Measurements from ENCODE around the gene CNTN5.
"Not testable (repeated sequence)": the region's sequence is repeated elsewhere in the genome, so short reads cannot be mapped to it uniquely, and the experiment has no call there.

Gene CNTN5

GRCh38 chr11:99708928-99709672 is 688.4 kb downstream of the CNTN5 start:
- DNase-seq (ENCODE audit: low read depth in 1 of 2, low spot score in 1 of 2): no peak

DNA sequence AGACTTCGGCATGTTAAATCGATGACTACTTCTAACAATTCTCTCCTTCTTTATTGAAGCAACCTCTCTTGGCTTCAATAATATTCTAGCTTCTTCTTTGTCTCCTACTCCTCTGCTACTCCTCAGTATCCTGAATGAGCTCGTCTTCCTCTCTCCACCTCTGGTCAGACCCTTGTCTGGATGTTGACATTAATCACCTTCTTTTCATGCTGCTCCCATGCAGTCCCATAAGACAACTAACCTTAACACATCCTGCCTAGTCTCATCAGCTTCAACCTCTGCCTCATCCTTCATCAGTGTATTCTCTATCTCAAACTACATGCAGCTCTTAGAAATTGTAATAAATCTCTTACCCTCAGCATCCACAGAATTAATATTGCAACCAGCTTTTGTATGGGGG is 695.6 kb downstream of the CNTN5 start:
- DNase-seq (ENCODE audit: low read depth in 1 of 2, low spot score in 1 of 2): no peak

DNA sequence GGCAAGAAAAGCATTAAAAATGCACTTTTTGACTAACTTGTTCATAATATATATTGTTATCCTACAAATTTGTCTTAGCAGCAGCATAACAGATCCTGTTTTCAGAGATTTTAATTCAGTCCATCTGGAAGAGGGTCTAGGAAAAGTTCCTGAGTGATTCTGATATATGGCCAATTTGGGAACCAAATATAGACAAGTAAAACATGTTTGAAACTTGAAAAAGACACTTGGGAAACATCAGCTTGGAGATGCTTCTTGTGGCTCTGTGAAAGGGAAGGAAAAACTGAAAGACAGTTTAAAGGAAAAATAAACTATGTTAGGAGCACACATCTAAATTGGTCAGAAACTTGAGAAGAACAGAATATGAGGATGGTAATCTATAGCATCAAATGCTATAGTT is 697.5 kb downstream of the CNTN5 start:
- DNase-seq (ENCODE audit: low read depth in 1 of 2, low spot score in 1 of 2): no peak

DNA sequence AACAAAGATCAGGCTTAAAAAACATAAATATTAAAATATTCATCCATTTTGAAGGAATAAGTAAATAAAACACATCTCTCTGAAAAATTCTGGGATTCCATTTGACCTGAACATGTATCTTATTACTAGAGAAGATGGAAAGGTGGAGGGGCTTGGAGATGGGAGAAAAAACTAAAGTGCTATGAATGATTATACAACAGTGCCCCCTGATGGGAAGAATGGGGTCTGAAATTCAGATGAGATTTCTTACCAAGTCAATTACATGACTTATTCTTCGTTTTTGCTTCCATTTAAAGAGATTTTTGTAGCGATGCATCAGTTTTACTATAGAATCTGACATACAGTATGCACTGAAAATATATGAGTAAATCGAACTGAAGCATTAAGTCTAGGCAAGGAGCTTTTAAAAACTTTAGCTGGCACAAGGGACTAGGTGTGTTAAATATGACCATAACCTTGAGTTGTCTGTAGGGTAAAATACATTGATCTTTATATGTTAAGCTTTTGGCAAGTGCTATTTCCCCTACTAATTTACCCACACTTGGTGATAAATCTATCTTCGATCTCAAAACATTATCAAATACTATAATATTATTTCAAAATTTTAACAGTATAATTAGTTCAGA is 718.8 kb downstream of the CNTN5 start:
- DNase-seq (ENCODE audit: low read depth in 1 of 2, low spot score in 1 of 2): no peak

DNA sequence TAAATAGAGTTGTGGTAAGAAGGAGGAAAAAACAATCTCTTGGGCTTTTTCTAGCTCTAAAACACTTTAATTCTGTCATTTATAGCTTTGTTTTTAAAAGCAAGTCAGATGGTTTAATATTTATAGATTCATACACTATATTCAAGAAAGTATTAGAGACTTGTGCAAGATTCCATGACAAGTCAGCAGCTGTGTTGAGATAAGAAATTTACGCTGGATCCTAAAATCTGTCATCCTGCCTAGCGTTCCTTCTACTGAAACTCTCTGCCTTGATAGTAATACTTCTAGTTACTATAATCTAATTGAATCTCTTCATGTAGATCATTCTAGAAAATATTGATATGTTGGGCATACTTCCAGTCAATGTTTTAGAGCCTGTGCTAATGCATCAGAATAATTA is 721.8 kb downstream of the CNTN5 start:
- no peak for DNase-seq (ENCODE audit: low read depth in 1 of 2, low spot score in 1 of 2)

DNA sequence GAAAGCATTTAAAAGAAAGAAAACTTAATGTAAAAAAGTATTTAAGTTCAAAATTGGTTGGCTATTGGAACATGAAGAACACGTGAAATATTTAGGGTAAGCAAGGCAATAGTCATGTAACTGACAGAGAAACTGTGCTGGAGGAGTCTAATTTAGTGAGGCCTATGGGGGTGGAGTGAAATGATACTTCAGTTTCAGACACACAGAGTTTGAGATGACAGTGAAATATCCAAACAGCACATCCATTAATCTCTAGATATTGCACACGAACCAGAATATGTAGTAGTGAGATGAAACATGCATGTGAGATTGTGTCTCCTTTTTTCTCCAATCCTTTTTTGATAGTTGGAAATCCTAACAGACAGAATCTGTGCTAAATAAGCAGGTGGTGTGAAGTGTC is 739.0 kb downstream of the CNTN5 start:
- DNase-seq (ENCODE audit: low read depth in 1 of 2, low spot score in 1 of 2): no peak

DNA sequence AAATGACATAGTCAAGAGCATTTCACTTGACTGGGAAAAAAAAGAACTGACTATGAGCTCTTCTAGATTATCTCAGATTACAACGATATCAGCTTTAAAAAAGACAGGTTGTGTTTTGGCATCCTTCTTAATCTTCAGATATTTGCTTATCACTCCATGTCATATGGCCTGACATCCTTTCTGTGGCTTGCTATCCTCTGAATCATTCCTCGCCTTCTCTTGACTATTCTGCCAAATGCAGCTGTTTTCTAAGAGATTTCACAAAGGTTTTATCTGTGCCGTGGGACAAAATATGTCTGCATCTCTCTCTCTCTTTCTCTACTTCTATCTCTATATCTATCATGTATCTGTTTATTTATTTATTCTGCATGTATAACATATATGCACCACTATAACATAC is 746.1 kb downstream of the CNTN5 start:
- DNase-seq (ENCODE audit: low read depth in 1 of 2, low spot score in 1 of 2): no peak

DNA sequence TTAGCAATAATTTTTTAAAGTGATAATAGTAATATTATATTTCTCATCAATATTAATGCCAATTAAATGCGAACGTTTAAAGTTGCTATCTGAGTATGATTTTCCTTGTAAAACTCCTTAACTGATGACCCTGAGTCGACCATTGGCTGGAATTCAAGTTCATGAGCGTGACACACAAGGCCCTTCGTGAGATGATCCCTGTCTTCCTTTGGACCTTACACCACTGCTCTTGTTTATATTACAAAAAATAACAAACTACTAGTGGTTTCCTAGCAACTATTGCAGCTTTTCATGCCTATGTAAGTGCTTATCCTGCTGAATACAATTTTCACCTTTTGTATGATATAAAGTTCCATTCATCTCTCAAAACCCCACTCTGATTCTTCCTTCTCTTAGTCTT is 752.9 kb downstream of the CNTN5 start:
- no peak for DNase-seq (ENCODE audit: low read depth in 1 of 2, low spot score in 1 of 2)

DNA sequence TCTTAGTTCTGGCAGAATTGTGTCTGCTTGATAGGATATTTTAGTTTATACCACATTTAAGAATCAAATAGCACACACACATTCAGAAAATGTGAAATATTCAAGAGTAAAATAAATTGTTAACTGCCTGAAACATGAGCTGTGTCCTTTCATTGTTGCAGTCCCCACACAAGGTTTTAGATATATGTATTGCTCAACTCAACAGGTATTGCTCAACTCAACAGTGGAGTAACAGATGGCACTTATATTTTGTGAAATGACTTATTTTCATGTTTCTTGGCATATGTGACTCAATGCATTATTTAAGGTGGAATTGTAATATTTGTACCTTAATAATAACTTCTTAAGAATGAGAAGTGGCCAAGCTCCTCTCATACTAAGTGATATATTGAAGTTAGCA is 760.3 kb downstream of the CNTN5 start:
- DNase-seq (ENCODE audit: low read depth in 1 of 2, low spot score in 1 of 2): no peak

GRCh38 chr11:99791354-99791753 is 770.6 kb downstream of the CNTN5 start:
- DNase-seq (ENCODE audit: low read depth in 1 of 2, low spot score in 1 of 2): no peak

DNA sequence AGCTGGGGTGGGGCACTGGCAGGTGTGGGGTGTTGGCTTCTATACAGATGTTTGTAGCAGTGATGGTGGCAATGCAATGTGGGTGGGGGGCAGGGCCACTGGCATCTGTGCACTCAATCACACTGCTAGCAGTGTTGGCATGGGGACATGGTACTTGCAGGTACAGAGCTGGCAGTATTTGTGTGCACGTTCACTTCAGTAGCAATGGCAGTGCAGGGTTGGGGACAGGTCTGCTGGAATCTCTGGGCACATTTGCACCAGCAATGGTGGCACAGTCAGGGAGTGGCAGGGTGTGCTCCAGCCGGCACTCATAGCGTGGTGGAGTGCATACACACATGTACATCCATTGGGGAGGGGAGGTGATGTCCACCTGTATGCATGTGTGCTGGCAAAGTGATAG is 775.2 kb downstream of the CNTN5 start:
- no peak for DNase-seq (ENCODE audit: low read depth in 1 of 2, low spot score in 1 of 2)

- DNase-seq (ENCODE audit: low read depth in 1 of 2, low spot score in 1 of 2): no peak
Measured at GRCh38 chr11:99803501-99803900, 782.8 kb downstream of the CNTN5 start.

- DNase-seq (ENCODE audit: low read depth in 1 of 2, low spot score in 1 of 2): no peak
Measured at GRCh38 chr11:99812516-99812915, 791.8 kb downstream of the CNTN5 start.

DNA sequence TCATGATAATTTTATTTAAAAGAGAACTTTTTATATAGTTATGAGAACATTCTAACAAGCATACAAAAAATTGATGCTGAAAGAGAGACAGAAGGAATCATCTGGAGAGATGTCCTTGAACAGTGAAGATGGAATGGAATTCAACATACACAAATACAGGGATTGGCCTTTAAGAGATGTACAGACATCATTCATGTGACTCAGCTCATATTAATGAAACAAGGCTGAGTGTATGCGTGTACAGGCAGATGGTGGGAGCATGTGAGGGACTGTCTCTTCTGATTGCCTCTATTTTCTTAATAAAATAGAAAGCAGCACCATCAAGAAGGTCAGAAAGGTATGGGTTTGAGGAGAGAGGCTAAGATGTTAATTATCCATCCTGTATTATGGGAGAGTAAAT is 793.3 kb downstream of the CNTN5 start:
- DNase-seq (ENCODE audit: low read depth in 1 of 2, low spot score in 1 of 2): no peak

DNA sequence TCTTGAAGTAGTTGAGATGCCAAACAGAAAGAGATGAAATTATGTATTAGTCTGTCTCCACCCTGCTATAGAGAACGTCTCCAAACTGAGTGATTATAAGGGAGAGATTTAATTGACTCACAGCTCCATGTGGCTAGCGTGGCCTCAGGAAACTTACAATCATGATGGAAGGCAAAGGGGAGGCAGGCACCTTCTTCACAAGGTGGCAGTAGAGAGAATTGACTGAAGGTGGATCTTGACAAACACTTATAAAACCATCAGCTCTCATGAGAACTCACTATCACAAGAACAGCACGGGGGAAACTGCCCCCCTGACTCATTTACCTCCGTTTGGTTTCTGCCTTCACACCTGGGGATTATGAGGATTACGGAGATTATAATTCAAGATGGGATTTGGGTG is 794.0 kb downstream of the CNTN5 start:
- DNase-seq (ENCODE audit: low read depth in 1 of 2, low spot score in 1 of 2): no peak

GRCh38 chr11:99818991-99819390 is 798.2 kb downstream of the CNTN5 start:
- DNase-seq (ENCODE audit: low read depth in 1 of 2, low spot score in 1 of 2): no peak

DNA sequence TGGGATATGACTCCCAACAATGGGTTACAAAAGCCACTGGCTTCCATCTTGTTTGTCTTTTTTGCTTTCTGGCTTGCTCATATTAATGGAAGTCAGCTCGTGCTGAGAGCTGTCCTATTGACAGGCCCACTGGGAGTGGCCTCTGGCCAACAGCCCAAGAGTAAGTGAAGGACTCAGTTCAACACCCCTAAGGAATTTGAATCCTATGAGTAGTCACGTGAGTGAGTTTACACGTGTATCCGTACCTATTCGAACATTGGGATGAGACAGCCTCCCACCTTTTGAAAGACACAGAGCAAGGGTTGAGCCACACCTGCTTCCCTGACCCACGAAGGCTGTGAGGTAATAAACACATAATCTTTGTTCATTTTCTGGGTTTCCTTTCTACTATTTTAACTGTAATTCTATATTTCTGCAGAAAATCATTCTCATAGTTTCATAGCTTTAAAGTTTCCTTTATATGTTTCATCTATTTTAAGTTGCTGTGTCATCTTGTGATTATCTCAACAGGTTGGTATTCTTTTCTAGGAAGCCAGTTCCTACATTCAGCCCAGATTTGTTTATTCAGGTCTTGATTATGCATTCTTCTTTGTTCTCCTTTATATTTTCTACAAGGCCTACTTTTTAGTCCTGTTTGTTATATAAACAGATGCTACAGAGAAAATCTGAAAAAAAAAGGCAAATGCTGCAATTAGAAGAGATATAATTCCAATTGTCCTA is 802.3 kb downstream of the CNTN5 start:
- DNase-seq (ENCODE audit: low read depth in 1 of 2, low spot score in 1 of 2): no peak

DNA sequence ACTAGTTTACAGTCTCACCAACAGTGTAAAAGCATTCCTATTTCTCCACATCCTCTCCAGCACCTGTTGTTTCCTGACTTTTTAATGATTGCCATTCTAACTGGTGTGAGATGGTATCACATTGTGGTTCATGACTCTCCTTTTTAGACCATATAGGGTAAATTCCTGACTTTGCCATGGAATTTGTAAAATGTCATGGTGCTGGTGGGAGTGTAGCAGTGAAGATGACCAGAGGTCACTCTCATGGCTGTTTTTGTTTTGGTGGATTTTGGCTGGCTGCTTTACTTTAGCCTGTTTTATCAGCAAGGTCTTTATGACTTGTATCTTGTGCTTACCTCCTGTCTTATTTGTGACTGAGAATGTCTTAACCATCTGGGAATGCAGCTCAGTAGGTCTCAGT is 816.0 kb downstream of the CNTN5 start:
- DNase-seq (ENCODE audit: low read depth in 1 of 2, low spot score in 1 of 2): not testable (repeated sequence)

- DNase-seq (ENCODE audit: low read depth in 1 of 2, low spot score in 1 of 2): no peak
Measured at GRCh38 chr11:99841885-99842284, 821.1 kb downstream of the CNTN5 start.

- no peak for DNase-seq (ENCODE audit: low read depth in 1 of 2, low spot score in 1 of 2)
Measured at GRCh38 chr11:99865951-99866350, 845.2 kb downstream of the CNTN5 start.

DNA sequence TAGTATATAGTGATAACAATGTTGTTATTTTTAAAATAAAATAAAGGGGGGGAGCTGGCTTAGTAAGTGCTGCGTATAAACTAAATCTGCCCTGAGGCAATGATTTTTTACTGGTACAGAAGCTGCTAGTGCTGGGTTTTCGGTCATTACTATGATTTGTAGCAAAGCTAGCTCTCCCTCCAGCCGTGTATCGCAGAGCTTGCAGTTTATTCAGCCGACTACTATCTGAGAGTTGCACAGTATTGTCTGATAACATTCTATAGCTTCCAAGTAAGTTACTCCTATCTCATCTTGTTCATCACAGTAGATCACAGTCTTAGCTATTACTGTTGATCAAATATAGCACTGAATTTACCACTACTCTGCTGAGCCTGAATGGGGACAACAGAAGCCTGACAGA is 860.9 kb downstream of the CNTN5 start:
- no peak for DNase-seq (ENCODE audit: low read depth in 1 of 2, low spot score in 1 of 2)

DNA sequence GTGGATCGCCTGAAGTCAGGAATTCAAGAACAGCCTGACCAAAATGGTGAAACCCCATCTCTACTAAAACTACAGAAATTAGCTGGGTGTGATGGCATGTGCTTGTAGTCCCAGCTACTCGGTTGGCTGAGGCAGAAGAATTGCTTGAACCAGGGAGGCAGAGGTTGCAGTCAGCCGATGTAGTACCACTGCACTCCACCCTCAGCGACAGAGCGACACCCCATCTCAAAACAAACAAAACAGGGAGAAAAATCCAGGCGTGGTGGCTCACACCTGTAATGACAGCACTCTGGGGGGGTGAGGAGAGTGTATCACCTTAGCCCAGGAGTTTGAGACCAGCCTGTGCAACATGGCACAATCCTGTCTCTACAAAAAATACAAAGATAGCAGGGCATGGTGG is 864.0 kb downstream of the CNTN5 start:
- no peak for DNase-seq (ENCODE audit: low read depth in 1 of 2, low spot score in 1 of 2)
